GM23248 (cell line): ENCODE measurements around the gene STARD3.

Source experiments
- EZH2 ChIP-seq: fragments of 200-600 bp; sonication (generic); IDR thresholded peaks from 2 replicates; pipeline ENCODE4 v1.6.1; 2018; ENCODE audit warnings: antibody characterized with exemption, mild to moderate bottlenecking; ENCODE audit not compliant: insufficient read depth, poor library complexity, severe bottlenecking
- EZH2phosphoT487 ChIP-seq: fragments of 200-600 bp; sonication (generic); IDR thresholded peaks from 2 replicates; pipeline ENCODE4 v1.6.1; 2018; ENCODE audit warnings: antibody characterized with exemption, moderate library complexity, mild to moderate bottlenecking, low read depth; ENCODE audit not compliant: insufficient read depth

DNA sequence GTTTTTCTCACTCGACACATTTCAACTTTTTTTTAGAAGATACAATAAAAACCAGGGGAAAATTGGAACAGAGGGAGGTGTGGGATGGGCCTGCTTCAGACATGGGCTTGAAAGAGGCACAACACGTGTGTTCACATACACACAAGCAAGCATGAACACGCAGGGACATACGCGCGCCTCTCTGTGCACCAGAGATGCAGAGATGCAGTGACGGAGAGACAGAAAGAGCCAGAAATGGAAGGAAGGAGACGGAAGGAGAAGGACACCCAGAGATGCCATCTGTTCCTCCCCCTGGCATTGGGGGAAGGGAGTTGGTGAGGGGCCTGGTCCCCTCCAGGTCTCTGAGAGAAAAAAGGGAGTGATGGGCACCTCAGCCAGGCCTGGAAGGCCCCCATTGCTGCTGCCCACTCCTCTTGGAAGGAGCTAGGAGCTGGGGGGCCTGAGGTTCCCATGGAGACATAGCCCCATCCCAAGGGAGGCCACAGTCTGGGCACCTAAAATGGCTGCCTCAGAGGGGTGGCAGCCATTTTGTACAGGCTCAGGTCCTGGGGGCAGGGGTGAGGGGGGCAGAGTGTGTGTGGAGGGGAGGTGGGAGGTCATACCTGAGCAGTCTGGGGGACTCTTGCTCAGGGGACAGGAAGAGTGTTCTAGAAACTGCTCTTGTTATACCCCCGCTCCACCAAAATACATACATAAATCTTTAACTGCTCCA lies 25.4 kb upstream of the STARD3 start:
- TF ChIP-seq EZH2phosphoT487 (no peak), EZH2 (no peak)
